Lower leg skin (tissue), 3 donors: Measurements from ENCODE around the gene BEAN1.

Experiments used
- CTCF ChIP-seq, 3 donors: fragments of 450-650 bp; IDR thresholded peaks; one replicate each; pipeline ENCODE4 v1.5.1; 2016; ENCODE audit warnings: antibody characterized with exemption in 3 of 3, mild to moderate bottlenecking in 3 of 3, moderate library complexity in 2 of 3
- POLR2A ChIP-seq, 2 donors: fragments of 450-650 bp; IDR thresholded peaks; one replicate each; pipeline ENCODE4 v1.6.1; 2016 to 2017; ENCODE audit warnings: antibody characterized with exemption in 2 of 2, mild to moderate bottlenecking in 1 of 2, moderate library complexity in 1 of 2

- no peak for TF ChIP-seq CTCF (IDR thresholded peaks at IDR 0.05)
- no peak for TF ChIP-seq POLR2A (IDR thresholded peaks at IDR 0.05)
Measured at GRCh38 chr16:66426112-66427035, 721 bp upstream of the BEAN1 start.
